HG03565 (cell line): Measurements from ENCODE around the gene FBLN1.
"Not testable (repeated sequence)": the region's sequence is repeated elsewhere in the genome, so short reads cannot be mapped to it uniquely, and the experiment has no call there.

ENCODE experiments used
- ATAC-seq: cut with Tn5 transposase; IDR thresholded peaks from one replicate; pipeline ENCODE4 v1.9.1; 2021; ENCODE audit warnings: mild to moderate bottlenecking, moderate library complexity; ENCODE audit not compliant: unreplicated experiment

The FBLN1 gene, protein sequence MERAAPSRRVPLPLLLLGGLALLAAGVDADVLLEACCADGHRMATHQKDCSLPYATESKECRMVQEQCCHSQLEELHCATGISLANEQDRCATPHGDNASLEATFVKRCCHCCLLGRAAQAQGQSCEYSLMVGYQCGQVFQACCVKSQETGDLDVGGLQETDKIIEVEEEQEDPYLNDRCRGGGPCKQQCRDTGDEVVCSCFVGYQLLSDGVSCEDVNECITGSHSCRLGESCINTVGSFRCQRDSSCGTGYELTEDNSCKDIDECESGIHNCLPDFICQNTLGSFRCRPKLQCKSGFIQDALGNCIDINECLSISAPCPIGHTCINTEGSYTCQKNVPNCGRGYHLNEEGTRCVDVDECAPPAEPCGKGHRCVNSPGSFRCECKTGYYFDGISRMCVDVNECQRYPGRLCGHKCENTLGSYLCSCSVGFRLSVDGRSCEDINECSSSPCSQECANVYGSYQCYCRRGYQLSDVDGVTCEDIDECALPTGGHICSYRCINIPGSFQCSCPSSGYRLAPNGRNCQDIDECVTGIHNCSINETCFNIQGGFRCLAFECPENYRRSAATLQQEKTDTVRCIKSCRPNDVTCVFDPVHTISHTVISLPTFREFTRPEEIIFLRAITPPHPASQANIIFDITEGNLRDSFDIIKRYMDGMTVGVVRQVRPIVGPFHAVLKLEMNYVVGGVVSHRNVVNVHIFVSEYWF

DNA sequence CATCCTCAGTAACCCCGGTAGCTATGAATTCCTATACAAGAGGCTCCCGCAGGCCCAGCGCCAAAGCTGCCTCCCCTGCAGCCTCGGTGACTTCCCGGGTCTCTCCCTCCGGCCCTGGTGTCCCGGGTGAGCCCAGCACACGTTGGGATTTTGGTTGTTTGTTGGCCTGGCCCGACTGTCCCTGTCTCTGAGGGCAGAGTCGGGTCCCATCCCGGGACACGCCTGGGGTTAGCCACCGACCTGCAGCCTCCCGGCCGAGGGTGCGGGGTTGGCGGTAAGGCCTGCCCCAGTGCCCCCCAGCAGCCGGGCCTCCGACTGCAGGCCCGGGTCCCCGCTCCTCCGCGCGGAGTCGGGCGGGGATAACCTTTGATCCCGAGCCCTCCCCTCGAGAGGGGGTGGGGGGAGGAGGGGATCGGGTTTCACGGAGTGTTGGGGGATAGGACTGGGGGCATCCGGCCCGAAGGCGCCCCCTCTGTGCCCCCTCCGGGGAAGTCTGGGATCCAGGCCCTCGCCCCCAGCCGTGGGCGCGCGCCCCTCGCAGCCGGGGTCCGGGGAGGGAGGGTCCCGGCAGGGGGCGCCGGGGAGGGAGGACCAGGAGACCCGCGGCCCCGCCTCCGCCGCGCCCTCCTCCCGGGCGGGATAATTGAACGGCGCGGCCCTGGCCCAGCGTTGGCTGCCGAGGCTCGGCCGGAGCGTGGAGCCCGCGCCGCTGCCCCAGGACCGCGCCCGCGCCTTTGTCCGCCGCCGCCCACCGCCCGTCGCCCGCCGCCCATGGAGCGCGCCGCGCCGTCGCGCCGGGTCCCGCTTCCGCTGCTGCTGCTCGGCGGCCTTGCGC lies at the start of gene FBLN1:
TSS of gene FBLN1 (plus strand) at position 669 of the 835 bp plus-strand sequence. CDS start at position 772, 103 bp downstream.
- no peak for ATAC-seq

DNA sequence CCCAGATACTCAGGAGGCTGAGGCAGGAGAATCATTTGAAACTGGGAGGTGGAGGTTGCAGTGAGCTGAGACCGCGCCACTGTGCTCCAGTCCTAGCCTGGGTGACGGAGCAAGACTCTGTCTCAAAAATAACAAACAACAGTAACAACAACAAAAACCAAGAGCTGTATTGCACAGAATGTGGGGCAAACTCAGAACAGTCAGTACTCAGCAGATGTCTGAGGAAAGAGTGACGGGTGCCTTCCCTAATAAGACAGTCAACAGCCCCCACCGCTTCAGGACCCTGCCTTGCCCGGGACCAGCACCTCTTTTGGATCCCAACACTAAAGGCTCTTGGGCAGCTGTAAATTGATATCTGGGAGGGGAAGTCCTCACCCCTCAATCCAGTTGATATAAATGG lies 48.9 kb upstream of the FBLN1 start:
- ATAC-seq = no peak

DNA sequence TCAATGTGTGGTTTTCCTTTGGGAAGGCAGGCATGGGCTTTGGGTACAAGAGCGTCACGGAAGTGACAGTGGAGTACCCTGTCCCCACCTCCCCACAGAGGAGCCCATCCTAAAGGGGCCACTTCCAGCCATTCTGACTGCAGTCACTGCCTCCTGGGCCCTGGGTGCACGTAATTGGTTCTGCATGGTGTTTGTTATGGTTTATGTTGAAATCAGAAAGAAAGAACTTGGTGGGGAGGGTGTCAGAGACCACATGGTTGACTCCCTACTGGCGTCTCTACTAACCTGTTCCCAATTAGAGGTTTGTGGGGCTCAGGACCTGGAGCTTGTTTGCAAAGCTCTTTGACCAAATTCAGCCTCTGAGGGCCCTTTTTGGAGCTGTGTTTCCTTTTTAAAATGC lies 48.4 kb upstream of the FBLN1 start:
- no peak for ATAC-seq

DNA sequence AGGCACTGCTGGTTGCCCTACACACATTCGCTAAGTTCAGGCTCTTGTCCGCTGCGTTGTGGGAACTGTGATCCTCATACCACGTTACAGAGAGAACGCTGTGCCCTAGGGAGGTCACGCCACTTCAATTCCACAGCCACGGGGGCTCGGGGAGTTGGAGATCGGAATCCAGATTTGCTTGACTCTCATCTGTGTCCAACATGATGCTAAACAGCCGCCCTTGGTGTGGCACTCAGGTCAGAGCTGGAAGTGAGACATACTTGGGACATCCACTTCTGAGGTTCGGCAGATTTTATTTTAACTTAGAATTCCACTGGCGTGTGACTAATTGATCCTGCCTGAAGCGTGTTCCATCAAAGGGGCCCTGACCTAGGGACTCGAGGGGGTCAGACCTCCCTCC lies 47.5 kb upstream of the FBLN1 start:
- no peak for ATAC-seq

DNA sequence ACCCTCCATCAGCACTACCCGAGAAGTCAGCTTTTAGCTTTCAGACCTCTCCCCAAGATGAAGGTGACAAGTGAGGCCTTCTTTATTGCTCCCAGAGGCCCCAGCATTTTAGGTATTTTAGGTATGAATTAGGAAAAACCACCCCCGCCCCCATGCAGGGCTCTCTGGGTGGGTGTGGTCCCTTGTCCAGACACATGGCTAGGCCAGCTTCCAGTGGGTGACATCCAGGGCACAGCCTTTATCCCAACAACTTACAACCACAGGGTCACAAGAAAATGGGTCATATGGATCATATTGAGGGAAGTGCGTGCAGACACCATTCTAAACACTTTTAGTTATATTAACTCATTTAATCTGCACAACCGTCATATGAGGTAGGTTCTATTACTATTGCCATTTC lies 47.1 kb upstream of the FBLN1 start:
- ATAC-seq = no peak

DNA sequence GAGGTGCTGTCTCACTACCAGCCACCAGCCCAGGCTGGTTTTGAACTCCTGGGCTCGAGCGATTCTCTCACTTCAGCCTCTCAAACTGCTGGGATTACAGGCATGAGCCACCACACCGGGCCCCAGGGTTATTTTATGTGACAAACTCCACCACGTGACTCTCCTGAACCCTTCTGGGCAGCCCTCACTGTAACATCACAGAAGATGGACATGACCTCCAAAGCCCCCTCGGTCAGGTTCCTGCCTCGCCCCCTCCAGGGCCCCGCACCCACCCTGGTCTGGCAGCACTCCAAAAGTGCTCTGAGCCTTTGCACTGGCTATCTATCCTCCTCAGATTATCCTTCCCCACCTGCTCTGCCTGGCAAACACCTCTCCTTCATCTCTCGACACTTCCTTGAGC lies 45.9 kb upstream of the FBLN1 start:
- no peak for ATAC-seq

DNA sequence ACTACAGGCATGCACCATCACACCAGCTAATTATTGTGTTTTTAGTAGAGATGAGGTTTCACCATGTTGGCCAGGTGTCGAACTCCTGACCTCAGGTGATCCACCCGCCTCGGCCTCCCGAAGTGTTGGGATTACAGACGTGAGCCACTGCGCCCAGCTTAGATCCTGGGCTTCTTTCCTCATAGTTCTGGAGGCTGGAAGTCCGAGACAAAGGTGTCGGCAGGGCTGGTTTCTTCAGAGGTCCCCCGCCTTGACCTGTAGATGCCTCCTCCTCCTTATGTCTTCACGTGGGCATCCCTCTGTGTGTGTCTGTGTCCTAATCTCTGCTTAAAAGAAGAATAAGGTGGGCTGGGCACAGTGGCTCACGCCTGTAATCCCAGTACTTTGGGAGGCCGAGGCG lies 44.2 kb upstream of the FBLN1 start:
- ATAC-seq = no peak

DNA sequence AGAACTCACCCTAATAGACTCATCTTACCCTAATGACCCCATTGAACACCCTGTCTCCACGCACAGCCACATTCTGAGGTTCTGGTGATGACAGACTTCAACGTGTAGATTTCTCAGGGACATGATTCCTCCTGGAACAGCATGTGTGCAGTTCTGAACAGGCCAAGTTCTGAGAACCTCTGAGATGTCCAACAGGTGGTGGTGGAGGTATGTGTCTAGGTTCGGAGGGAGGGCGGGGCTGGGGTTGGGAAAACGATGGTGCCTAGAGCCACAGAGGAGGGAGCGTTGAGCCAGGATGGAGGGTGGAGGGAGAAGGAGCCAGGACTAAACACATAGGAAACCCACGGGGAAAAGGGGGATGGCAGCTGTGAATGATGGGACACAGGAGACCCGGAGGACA lies 43.4 kb upstream of the FBLN1 start:
- ATAC-seq = no peak

DNA sequence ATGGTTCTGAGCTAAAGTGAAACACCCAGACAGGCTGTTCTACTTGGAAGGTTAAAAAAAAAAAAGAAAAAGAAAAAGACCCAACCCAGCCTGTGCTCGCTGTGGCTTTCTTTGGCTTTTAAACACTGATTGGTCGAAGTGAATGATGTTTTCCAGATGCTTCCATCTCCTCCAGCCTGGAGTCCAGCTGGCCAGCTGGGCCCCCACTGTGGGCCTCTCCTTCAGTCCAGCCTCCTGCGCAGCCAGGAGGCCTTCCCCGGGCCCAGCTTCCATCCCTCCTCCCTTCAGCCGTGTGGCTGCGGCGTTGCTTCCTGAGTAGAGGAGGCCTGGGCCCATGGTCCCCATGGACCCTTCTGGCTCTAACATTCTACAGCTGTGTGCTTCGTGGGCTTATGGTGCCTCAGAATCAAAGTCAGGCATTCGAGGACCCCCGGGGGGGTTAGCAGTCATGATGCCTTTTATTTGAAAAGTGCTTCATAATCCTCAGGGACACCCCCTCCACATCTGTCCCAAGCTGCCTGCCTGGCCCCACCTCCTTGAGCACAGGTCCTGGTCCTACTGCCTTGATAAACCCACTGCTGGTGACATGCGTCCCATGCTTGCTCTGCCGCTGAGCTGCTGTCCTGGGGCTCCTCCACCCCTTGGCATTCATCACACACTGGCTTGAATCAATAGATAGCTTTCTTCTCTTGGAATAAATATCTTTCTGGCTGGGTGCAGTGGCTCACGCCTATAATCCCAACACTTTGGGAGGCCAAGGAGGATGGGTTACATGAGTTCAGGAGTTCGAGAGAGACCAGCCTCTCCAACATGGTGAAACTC lies 42.2 kb upstream of the FBLN1 start:
- no peak for ATAC-seq

DNA sequence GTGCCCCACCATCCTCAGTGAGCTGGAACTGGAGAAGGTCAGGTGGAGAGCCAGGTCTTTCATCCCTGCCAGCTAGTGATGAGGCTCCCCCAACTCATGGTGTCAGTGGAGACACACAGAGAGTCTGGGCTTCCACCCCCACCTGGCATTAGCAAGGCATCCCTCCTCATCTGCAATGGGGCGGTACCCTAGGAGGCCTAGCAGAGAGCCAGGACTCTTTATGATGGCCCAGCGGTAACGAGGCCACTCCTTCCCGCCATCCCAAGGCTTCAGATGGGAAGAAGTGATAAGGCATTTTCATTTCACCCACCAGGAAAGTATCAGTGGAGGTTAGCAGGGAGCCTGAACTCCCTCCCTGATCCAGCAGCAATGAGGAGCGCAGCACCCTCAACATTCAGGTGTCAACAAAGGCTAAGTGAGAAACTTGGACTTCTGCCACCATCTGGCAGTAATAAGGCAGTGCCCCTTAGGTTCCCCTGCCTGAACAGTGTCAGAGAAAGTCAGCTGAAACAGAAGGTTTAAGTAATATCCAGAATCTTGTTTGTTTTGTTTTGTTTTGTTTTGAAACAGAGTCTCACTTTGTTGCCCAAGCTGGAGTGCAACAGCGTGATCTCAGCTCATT lies 40.5 kb upstream of the FBLN1 start:
- no peak for ATAC-seq

DNA sequence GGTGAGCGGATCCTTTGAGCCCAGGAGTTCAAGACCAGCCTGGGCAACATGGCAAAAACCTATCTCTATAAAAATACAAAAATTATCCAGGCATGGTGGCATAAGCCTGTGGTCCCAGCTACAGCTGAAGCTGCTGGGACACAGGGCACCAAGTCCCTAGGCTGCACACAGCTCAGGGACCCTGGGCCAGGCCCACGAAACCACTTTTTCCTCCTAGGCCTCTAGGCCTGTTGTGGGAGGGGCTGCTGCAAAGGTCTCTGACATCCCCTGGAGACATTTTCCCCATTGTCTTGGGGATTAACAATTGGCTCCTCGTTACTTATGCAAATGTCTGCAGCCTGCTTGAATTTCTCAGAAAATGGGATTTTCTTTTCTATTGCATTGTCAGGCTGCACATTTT lies 39.0 kb upstream of the FBLN1 start:
- not testable (repeated sequence) for ATAC-seq

DNA sequence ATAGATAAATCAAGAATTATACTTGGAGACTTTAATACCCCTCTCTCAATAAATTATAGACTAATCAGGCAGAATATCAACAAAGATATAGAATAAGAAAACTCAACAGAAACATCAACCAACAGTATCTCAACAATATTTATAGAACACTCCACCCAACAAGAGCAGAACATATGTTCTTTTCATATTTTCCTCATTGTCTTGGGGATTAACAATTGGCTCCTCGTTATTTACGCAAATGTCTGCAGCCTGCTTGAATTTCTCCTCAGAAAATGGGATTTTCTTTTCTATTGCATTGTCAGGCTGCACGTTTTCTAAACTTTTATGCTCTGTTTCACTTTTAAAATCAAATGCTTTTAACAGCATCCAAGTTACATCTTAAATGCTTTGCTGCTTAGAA lies 37.0 kb upstream of the FBLN1 start:
- no peak for ATAC-seq

DNA sequence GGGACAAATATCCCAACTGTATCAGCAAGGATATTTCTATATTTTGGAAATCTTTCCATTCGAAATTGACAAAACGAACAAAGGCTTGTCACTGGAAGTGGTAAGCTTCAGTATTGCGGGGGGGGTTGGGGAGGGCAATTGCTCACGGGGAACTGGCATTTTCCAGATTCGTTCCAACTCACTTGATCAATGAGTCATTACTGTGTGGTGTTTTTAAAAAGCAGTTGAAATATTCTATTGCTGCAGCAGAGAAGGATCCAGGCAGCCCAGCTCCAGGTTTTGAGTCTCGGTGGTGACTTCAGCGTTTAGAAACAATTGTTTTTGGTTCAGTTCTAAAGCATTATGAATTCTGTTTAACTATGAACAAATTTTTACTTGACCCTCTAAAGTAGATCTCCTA lies 33.8 kb upstream of the FBLN1 start:
- ATAC-seq = no peak

DNA sequence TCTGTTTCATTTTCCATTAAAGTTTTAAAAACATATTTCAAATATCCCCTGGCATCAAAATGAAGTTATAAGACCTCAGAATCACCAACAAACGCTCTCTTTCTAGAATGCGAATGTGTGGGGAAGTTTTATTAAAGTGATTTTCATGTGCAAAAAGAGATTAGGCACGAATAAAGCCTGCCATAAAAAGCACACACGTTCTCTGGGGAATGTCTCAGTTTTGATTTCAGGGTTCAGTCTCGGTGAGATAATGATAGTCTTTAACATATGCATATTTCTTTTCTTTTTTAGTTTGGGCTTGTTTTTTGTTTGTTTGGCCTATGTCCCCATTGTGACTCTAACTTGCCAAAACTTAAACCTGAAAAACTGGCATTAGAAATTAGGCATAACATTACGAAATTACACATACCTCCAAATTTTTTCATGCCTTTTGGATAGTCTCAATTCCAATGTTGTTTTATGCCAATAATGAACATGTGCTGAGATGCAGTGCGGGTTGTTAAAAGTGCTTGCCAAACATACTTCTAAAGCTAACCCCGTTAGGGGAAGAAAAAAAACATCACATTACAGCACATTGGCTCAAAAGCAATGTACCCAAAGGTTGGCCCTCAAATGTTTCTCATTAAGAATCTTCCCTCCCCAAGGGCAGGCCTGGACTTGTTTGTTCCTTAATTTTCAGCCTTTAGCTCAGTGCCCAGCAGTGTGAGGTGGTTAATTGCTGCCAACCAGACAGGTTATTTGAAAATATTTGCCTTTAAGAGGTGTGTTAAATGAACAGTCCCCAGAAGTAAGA lies 33.2 kb upstream of the FBLN1 start:
- no peak for ATAC-seq

DNA sequence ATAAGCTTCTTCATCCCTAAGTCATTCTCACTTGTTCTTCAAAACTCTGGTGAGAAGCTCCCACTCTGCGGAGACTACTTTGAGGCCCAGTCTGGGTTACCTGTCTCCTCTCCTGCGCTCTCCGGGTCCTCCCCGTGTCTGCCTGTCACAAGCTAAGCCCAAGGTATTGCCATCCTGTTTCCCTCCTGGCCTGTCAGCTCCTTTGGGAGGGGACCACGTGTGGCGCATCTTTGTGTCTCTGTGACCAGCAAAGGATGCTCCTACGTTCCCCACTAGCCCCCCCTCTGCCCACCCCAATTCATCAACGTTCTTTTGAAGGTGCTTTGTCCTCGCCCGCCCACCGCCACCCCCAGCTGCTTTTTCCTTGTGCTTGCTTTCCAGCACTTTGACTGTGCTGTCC lies 31.8 kb upstream of the FBLN1 start:
- no peak for ATAC-seq

DNA sequence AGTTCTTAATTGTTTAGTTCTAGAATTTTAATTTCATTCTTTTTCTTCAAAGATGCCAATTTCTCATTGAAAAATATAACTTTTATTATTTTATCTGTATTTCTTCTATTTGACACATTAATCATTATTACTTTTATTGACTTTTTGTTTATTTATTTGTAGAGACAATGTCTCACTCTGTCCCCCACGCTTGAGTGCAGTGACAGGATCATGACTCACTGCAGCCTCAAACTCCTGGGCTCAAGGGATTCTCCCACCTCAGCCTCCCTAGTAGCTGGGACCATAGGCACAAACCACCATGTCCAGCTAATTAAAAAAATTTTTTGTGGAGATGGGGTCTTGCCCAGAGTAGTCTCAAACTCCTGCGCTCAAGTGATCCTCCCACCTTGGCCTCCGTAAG lies 30.3 kb upstream of the FBLN1 start:
- no peak for ATAC-seq

DNA sequence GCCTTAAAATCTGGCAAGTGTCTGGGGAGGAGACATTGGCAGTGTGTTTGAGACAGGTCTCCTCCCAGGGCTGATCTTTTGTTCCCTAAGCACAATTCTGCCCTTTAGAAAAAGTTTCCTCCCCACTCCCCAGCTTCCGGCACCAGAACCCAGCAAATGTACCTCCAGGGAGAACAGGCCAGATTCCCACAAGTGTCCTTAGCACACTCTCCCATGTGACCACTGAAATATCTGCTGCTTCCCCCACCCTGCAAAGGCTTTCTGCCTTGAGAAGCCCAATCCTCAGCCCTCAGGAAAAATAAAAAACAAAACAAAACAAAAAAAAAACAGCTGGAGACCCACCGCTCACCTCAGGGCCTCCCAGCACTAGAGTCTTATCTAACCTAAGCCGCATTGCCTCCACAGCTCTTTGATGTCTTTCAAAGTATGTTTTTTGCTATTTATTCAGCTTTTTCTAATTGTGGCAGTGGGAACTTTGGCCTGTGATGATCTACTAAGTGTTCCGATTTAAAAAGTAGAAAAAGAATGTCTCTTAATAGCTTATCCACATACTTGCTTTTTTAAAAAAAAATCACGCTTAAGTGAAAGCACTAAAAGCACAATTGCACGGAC lies 29.0 kb upstream of the FBLN1 start:
- ATAC-seq = no peak

DNA sequence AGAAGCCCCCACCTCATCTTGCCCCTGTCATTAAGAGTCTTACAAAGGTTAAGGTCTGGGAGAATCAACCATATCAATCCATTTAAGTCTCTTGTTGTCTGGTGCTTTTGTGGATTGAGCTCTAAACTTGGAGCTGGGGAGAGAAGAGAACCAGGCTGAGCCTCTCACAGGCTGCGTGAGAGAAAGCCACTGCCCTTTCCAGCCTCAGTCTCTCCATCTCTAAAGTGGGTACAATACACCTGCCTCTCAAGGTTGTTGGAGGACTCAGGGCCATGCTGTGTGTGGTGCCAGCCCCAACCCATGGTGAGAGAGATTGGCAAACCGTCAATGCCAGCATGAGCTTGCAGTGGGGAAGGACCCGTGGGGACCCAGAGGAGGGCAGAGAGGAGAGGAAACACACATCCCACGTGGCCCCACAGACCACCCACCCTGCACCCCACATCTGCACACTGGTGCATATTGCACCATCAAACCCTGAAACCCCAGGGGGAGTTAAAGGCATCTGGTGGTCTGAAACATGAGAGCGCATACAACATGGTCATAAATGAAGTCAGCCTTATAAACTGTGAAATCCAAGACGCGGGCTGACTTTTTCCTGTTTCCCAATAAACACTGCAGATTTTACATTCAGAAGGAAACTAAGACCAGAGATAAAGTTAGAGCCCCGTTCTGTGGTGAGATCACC lies 27.5 kb upstream of the FBLN1 start:
- ATAC-seq = no peak
